Large intestine (tissue), 3 donors: Measurements from ENCODE around the gene CBY2. TPM values are rescaled to one million over a fixed set of nuclear protein-coding genes. Genes with fewer than 3 reads are reported as not detected.
"Not testable (repeated sequence)": the region's sequence is repeated elsewhere in the genome, so short reads cannot be mapped to it uniquely, and the experiment has no call there.

ENCODE experiments used
- DNase-seq, 2 donors: peaks; one replicate each; pipeline versions ENCODE4 v3.0.0 to v3.0.0-alpha.2; 2013
- H3K27ac ChIP-seq: one replicate; pipeline ENCODE4 v1.5.1; 2013; ENCODE audit warnings: low read length
- H3K27me3 ChIP-seq: 2 replicates; pipeline ENCODE4 v1.6.1; 2013; ENCODE audit warnings: low read length; ENCODE audit not compliant: control insufficient read depth, insufficient read depth
- H3K36me3 ChIP-seq: 2 replicates; pipeline ENCODE4 v1.6.1; 2013; ENCODE audit warnings: low read length; ENCODE audit not compliant: control insufficient read depth, insufficient read depth
- H3K4me1 ChIP-seq: one replicate; pipeline ENCODE4 v1.6.1; 2013; ENCODE audit warnings: low read length; ENCODE audit not compliant: control insufficient read depth, insufficient read depth
- H3K4me3 ChIP-seq: one replicate; pipeline ENCODE4 v1.5.1; 2013; ENCODE audit warnings: low read length
- H3K9me3 ChIP-seq: one replicate; pipeline ENCODE4 v1.6.1; 2013; ENCODE audit warnings: mild to moderate bottlenecking, low read depth, low read length, moderate library complexity; ENCODE audit not compliant: control insufficient read depth
- WGBS: methylation state at CpG from one replicate; pipeline ENCODE4 v1.1.5; 2013; ENCODE audit warnings: low lambda C conversion rate; ENCODE audit not compliant: insufficient coverage; 5-methylcytosine and 5-hydroxymethylcytosine counted together
- polyA plus RNA-seq: library from polyadenylated mRNA; unstranded; fragments of 120-200 nt; gene quantifications from one replicate; pipeline ENCODE4 v1.2.1, GENCODE V29; 2013

CBY2 gene
- polyA plus RNA-seq, 1 donor: not detected

GRCh38 chr13:45742985-45743384 is 40.9 kb downstream of the CBY2 start:
- no CpG with 5 or more reads among the region's 5 CpGs for WGBS
- H3K4me1 ChIP-seq: no peaks in the 10 kb centered on the region
- no peak for DNase-seq

GRCh38 chr13:45744979-45745378 is 42.9 kb downstream of the CBY2 start:
- Histone ChIP-seq H3K9me3 (no peaks in the 10 kb centered on the region), H3K36me3 (no peaks in the 10 kb centered on the region), H3K4me3 (no peak overlapping the region), H3K27me3 (no peaks in the 10 kb centered on the region), H3K4me1 (no peaks in the 10 kb centered on the region), H3K27ac (no peak overlapping the region)
- DNase-seq: no peak
- WGBS: no CpG with 5 or more reads among the region's 3 CpGs

More at GRCh38 chr13:45742985-45743384, 40.9 kb downstream of the CBY2 start:
- Histone ChIP-seq H3K4me3 (no peak overlapping the region), H3K27me3 (no peaks in the 10 kb centered on the region), H3K9me3 (no peaks in the 10 kb centered on the region), H3K27ac (no peak overlapping the region), H3K36me3 (no peaks in the 10 kb centered on the region)

- no peak overlapping the region for H3K4me3 ChIP-seq
These were observed 45.0 kb downstream of the CBY2 start for GRCh38 chr13:45747071-45747470.

GRCh38 chr13:45748941-45749759 is 47.0 kb downstream of the CBY2 start:
- Histone ChIP-seq H3K9me3 (no peaks in the 10 kb centered on the region), H3K4me3 (no peak overlapping the region), H3K27me3 (no peaks in the 10 kb centered on the region), H3K27ac (no peak overlapping the region), H3K36me3 (no peaks in the 10 kb centered on the region), H3K4me1 (no peaks in the 10 kb centered on the region)
- no CpG with 5 or more reads among the region's 13 CpGs for WGBS
- no peak for DNase-seq

More at GRCh38 chr13:45747071-45747470, 45.0 kb downstream of the CBY2 start:
- Histone ChIP-seq H3K27ac (no peak overlapping the region), H3K27me3 (no peaks in the 10 kb centered on the region), H3K9me3 (no peaks in the 10 kb centered on the region), H3K4me1 (no peaks in the 10 kb centered on the region), H3K36me3 (no peaks in the 10 kb centered on the region)
- no peak for DNase-seq
- 100% methylated on average over 1 of the region's 2 CpGs for WGBS

- Histone ChIP-seq H3K4me1 (no peaks in the 10 kb centered on the region), H3K9me3 (no peaks in the 10 kb centered on the region), H3K36me3 (no peaks in the 10 kb centered on the region), H3K4me3 (no peak overlapping the region), H3K27me3 (no peaks in the 10 kb centered on the region), H3K27ac (no peak overlapping the region)
- WGBS: 100% methylated on average over 2 of the region's 3 CpGs
- DNase-seq: no peak
These were observed 48.4 kb downstream of the CBY2 start for GRCh38 chr13:45750566-45750965.

GRCh38 chr13:45751885-45752284 is 49.8 kb downstream of the CBY2 start:
- H3K9me3 ChIP-seq: no peaks in the 10 kb centered on the region
- H3K4me3 ChIP-seq: no peak overlapping the region
- no peaks in the 10 kb centered on the region for H3K4me1 ChIP-seq
- no peaks in the 10 kb centered on the region for H3K27me3 ChIP-seq
- H3K27ac ChIP-seq: no peak overlapping the region
- no peaks in the 10 kb centered on the region for H3K36me3 ChIP-seq
- DNase-seq: no peak

GRCh38 chr13:45752510-45752909 is 50.4 kb downstream of the CBY2 start:
- no peaks in the 10 kb centered on the region for H3K27me3 ChIP-seq
- no peak overlapping the region for H3K27ac ChIP-seq
- no peaks in the 10 kb centered on the region for H3K4me1 ChIP-seq
- no peaks in the 10 kb centered on the region for H3K36me3 ChIP-seq
- DNase-seq: no peak
- H3K9me3 ChIP-seq: no peaks in the 10 kb centered on the region
- H3K4me3 ChIP-seq: no peak overlapping the region
- no CpG with 5 or more reads among the region's 1 CpG for WGBS

- WGBS: no CpG with 5 or more reads among the region's 1 CpG
- not testable (repeated sequence) for H3K4me1 ChIP-seq, H3K9me3 ChIP-seq, H3K27ac ChIP-seq, H3K36me3 ChIP-seq, H3K27me3 ChIP-seq, H3K4me3 ChIP-seq, DNase-seq
These were observed 54.4 kb downstream of the CBY2 start for GRCh38 chr13:45756498-45756897.

GRCh38 chr13:45757589-45757988 is 55.5 kb downstream of the CBY2 start:
- H3K4me3 ChIP-seq, H3K36me3 ChIP-seq, H3K27ac ChIP-seq, H3K27me3 ChIP-seq, H3K9me3 ChIP-seq, DNase-seq, H3K4me1 ChIP-seq: not testable (repeated sequence)
- WGBS: no CpG with 5 or more reads among the region's 3 CpGs

- no peaks in the 10 kb centered on the region for H3K27me3 ChIP-seq
- DNase-seq: no peak
- no peaks in the 10 kb centered on the region for H3K9me3 ChIP-seq
- WGBS: no CpG with 5 or more reads among the region's 4 CpGs
- H3K4me1 ChIP-seq: no peaks in the 10 kb centered on the region
- no peak overlapping the region for H3K27ac ChIP-seq
- H3K36me3 ChIP-seq: no peaks in the 10 kb centered on the region
- no peak overlapping the region for H3K4me3 ChIP-seq
These were observed 61.3 kb downstream of the CBY2 start for GRCh38 chr13:45763419-45763818.
